SK-N-MC (cell line): ENCODE data around the gene ADIG.
A peak's percentile ranks its signal among the peaks of the same experiment; 100 is the strongest.

Experiments used
- DNase-seq: peaks from one replicate; pipeline ENCODE4 v3.0.0-alpha.2; 2011; ENCODE audit warnings: low read depth, low spot score
- H3K27ac ChIP-seq: fragments of 200-600 bp; sonication (generic); 2 replicates; pipeline ENCODE4 v1.5.1; 2016; ENCODE audit warnings: mixed run types
- H3K36me3 ChIP-seq: fragments of 200-600 bp; sonication (generic); 2 replicates; pipeline ENCODE4 v1.6.1; 2017; ENCODE audit warnings: antibody characterized with exemption, low read length, mixed read lengths; ENCODE audit not compliant: insufficient read depth
- H3K4me3 ChIP-seq: fragments of 200-600 bp; sonication (generic); 2 replicates; pipeline ENCODE4 v1.5.1; 2016
- H3K9ac ChIP-seq: fragments of 200-600 bp; sonication (generic); 2 replicates; pipeline ENCODE4 v1.8.0; 2017; ENCODE audit warnings: mixed run types, mixed read lengths; ENCODE audit not compliant: insufficient read length
- H3K9me3 ChIP-seq: fragments of 200-600 bp; sonication (generic); 2 replicates; pipeline ENCODE4 v1.6.1; 2017; ENCODE audit warnings: low read depth, mild to moderate bottlenecking, antibody characterized with exemption, low read length, moderate library complexity, mixed read lengths
- EZH2 ChIP-seq: fragments of 200-600 bp; sonication (generic); IDR thresholded peaks from one replicate; pipeline ENCODE4 v1.6.1; 2017; ENCODE audit warnings: antibody characterized with exemption
- FOXP2 ChIP-seq: optimal IDR thresholded peaks from 2 replicates; pipeline ENCODE3; 2011; ENCODE audit warnings: mild to moderate bottlenecking, moderate library complexity; ENCODE audit not compliant: insufficient read depth; ENCODE audit errors: extremely low read length, control extremely low read depth
- POLR2AphosphoS5 ChIP-seq: IDR thresholded peaks from 2 replicates; pipeline ENCODE4 v1.6.1; 2012; ENCODE audit warnings: mild to moderate bottlenecking, low read depth, low read length, borderline replicate concordance

The ADIG gene

DNA sequence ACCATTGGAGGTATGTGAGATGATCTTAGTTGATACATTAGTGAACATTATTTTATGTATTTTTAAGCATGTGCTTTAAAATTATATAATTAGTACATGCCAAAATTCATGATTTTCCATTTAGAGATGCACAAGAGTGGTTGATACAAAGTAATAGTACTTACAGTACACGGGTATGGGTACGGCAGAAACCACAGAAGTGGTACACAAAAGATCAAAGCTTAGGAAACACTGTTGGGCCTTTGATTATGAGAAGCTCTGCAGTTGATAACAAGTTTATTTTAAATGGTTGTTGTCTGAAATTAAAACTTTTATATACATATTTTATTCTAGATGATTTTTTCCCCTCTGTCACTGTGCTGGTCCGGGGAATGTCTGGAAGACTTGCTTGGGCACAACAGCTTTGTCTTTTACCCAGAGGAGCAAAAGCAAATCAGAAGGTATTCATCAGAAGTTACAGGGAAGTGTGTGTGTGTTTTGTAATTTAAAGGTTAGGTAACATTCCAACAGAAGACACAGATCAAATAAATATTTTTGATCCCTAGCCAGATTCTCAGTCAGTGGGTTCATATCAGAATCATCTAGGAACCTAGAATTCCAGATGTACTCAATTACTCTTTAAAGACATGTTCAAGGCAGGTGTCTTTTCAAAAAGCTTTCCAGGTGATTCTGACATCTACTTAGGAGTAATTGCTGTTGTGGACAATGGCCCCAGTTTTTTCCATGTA lies 32.5 kb upstream of the ADIG start:
- Histone ChIP-seq H3K9ac (no peak overlapping the region), H3K9me3 (no peaks in the 10 kb centered on the region), H3K4me3 (no peak overlapping the region), H3K36me3 (peaks cover 78% of the 10 kb centered on the region), H3K27ac (no peak overlapping the region)
- DNase-seq: no peak
- no peak for TF ChIP-seq POLR2AphosphoS5

DNA sequence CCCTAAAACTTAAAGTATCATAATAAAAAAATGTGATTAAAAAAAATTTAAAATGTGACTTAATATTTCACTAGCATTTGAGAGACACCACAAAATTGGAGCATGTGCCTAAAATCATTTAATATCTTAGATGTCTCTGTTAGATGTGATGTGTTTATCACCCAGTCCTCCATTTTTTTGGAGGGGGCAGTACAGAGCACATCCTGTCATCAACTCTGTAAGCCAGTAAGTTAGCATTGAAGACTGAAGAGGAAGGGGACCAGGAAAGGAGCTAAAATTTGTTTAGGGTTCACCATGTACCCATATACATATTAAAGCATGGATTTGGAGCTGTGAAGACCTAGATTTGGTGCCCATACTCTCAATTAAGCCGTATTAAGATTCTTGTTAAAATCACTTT lies 30.7 kb upstream of the ADIG start:
- peaks cover 85% of the 10 kb centered on the region for H3K36me3 ChIP-seq
- no peak for DNase-seq
- H3K9me3 ChIP-seq: no peaks in the 10 kb centered on the region
- no peak for TF ChIP-seq EZH2
- TF ChIP-seq POLR2AphosphoS5: no peak
- TF ChIP-seq FOXP2: no peak
- no peak overlapping the region for H3K27ac ChIP-seq
- no peak overlapping the region for H3K9ac ChIP-seq
- H3K4me3 ChIP-seq: no peak overlapping the region

DNA sequence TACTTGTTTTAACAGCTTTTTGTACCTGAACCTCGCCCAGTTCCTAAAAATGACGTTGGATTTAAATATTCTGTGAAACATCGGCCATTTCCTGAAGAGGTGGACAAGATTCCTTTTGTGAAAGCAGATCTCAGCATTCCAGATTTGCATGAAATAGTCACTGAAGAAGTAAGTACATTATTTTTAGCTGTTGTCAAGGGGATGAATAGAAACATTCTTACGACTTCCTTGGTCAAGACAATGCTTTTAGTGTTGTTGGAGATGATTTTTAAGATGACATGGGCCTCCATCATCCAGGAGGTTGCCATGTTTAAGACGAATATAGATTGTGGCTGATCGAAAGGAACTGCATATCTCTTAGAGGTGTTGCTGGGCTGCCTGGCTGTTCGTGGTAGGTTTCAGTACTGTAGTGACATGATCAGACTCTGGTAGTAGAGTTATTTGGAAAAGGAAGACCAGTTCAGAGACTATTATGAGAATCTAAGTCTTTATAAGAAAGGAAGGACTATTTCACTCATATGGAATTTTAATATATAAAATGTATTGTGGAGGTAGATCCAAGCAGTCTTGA lies 29.9 kb upstream of the ADIG start:
- H3K27ac ChIP-seq: no peak overlapping the region
- H3K4me3 ChIP-seq: no peak overlapping the region
- no peak for DNase-seq
- H3K36me3 ChIP-seq: peaks cover 85% of the 10 kb centered on the region
- H3K9me3 ChIP-seq: no peaks in the 10 kb centered on the region
- no peak for TF ChIP-seq POLR2AphosphoS5
- TF ChIP-seq EZH2: no peak
- no peak for TF ChIP-seq FOXP2
- H3K9ac ChIP-seq: no peak overlapping the region

DNA sequence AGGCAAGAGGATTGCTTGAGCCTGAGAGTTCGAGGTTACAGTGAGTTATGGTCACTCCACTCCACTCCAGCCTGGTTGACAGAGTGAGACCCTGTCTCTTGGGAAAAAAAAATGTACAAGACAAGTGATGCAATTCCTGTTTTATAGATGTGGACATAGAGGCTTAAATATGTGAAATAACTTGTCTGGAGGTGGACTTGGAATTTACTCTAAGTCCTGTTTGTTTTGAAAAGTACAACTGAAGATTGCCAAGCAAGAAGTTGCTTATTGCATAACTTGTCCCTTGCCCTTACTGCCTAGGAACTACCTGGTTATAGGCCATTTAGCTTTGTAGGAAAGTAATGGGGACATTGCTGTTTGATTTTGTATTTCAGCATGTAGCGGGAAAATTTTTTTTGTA lies 26.0 kb upstream of the ADIG start:
- TF ChIP-seq FOXP2: no peak
- TF ChIP-seq POLR2AphosphoS5: no peak
- H3K9ac ChIP-seq: no peak overlapping the region
- no peak overlapping the region for H3K27ac ChIP-seq
- H3K4me3 ChIP-seq: no peak overlapping the region
- H3K9me3 ChIP-seq: no peaks in the 10 kb centered on the region
- DNase-seq: no peak
- H3K36me3 ChIP-seq: peaks cover 86% of the 10 kb centered on the region

DNA sequence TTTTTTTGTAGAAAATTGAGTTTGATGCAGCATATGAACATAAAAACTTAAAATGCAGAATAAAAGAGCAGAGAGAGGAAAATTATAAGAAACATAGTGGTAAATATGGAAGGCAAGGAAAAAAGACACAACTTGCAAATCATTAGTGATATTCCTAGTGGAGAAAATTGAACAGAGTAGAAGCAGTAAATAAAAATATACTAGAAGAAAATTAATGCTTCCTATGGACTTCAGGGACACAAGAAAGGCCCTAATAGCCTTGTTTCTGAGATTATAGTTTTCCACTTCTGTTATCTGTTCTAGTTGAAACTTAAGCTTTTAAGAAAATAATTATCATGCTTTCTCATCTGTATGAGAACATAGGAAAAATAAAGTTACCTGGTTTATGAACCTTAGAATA lies 25.6 kb upstream of the ADIG start:
- H3K27ac ChIP-seq: no peak overlapping the region
- no peak for DNase-seq
- no peak for TF ChIP-seq EZH2
- TF ChIP-seq FOXP2: no peak
- no peak for TF ChIP-seq POLR2AphosphoS5
- peaks cover 83% of the 10 kb centered on the region for H3K36me3 ChIP-seq
- no peaks in the 10 kb centered on the region for H3K9me3 ChIP-seq
- H3K4me3 ChIP-seq: no peak overlapping the region
- no peak overlapping the region for H3K9ac ChIP-seq

DNA sequence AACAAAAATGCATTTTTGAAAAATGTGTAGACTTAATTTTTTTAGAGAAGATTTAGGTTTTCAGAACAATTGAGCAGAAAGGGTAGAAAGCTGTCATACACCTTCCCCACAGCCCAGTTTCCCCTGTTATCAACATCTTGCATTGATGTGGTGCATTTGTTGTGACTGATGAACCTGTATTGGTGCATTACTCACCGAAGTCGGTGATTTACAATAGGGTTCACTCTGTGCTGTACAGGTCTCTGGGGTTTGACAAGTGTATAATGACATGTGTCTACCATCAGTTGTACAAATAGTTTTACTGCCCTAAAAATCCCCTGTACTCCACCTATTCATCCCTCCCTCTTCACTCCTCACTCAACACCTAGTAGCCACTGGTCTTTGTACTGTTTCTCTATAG lies 23.8 kb upstream of the ADIG start:
- no peak for TF ChIP-seq POLR2AphosphoS5
- no peak for TF ChIP-seq EZH2
- no peak for TF ChIP-seq FOXP2
- Histone ChIP-seq H3K36me3 (peaks cover 67% of the 10 kb centered on the region), H3K9ac (no peak overlapping the region), H3K9me3 (no peaks in the 10 kb centered on the region), H3K4me3 (no peak overlapping the region), H3K27ac (no peak overlapping the region)
- no peak for DNase-seq

DNA sequence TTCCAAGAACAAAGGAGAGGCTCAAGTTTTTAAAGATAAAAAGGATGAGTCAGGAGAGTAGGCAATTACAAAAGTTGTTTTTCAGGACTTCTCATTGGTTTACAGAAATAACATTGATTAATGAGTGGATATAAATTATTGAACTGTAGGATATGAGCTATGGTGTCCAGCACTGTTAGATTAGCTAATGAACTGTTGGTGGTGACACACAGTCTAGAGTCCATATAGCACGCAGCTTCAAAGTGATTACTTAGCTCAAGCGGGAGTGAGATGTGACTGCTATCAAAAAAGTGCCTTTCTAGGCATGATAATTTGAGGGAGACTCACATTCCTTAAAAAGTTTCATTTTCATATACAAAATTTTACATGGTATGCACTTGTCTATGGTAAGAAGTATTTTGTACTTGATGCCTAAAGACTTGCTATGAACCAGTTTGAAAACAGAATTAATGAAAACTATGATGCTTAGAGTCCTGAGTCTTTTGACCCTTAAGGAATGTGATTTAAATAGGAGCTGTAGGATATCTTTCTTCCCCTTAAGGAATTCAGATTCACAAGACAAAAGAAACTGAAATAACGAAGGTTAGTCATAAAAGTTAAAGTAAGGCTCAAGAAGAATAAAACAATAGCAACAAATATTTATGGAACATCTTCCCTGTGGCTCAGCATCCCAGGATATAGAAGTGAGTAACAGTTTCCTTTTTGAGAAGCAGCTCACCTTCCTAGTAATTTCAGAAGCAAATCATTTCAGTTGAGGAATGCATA lies 22.2 kb upstream of the ADIG start:
- Histone ChIP-seq H3K4me3 (no peak overlapping the region), H3K36me3 (peaks cover 63% of the 10 kb centered on the region), H3K27ac (no peak overlapping the region), H3K9ac (no peak overlapping the region), H3K9me3 (no peaks in the 10 kb centered on the region)
- TF ChIP-seq FOXP2 (no peak), EZH2 (no peak), POLR2AphosphoS5 (no peak)
- no peak for DNase-seq

DNA sequence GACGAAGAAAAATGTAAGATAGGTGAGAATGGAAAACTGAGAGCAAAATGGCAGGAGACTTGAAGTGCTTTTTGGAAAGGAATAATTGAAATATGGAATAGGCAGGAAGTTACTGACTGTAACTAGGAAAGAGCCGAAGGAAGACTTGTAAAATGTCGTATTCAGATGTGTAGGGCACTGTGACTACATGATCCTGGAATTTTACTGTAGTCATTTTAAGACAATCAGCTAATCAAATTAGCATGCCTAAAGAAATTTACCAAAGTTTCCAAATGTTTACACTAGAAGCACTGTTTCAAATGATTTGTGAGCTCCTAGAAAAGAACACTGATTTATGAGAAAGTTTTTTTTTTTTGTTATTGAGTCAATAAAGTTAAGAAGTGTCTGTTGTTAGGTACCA lies 21.2 kb upstream of the ADIG start:
- no peak overlapping the region; the same call in 1 of the 2 replicates for H3K4me3 ChIP-seq
- TF ChIP-seq EZH2 (no peak), POLR2AphosphoS5 (no peak), FOXP2 (no peak)
- no peak for DNase-seq
- no peaks in the 10 kb centered on the region for H3K9me3 ChIP-seq
- H3K9ac ChIP-seq: no peak overlapping the region
- H3K27ac ChIP-seq: peak overlapping the region; percentile 9
- peaks cover 53% of the 10 kb centered on the region for H3K36me3 ChIP-seq

DNA sequence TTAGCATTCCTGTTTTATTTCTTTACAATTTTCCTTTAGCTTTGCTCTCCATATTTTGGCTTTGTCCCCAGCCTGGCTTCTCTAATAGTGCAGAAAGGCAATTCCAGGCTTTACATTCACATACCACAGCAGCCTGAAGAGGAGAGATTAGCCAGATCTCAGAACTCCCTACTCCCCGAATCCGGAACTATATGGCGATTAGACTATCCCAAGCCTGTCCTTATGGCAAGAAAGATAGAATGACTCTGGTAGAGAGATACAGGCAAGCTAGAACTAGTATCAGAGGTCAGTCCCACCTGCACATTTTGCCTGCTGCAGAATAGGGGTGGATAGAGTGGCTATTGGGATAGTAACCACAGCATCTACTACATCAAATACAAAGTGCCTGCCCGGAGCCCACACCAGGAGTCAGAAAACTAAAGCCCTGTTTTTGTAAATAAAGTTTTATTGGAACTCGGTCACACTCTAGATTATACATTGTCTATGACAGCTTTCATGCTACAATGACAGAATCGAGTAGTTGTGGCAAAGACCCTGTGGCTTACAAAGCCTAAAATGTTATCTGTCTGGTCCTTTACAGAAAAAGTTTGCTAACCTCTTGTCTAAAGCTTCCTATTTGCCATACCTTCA lies 17.1 kb upstream of the ADIG start:
- peaks cover 17% of the 10 kb centered on the region for H3K36me3 ChIP-seq
- H3K9ac ChIP-seq: no peak overlapping the region
- TF ChIP-seq POLR2AphosphoS5 (no peak), EZH2 (no peak), FOXP2 (no peak)
- no peak overlapping the region for H3K4me3 ChIP-seq
- no peak for DNase-seq
- no peaks in the 10 kb centered on the region for H3K9me3 ChIP-seq
- H3K27ac ChIP-seq: no peak overlapping the region
